HepG2 (cell line): Measurements from ENCODE around the gene TRIM66. TPM values are rescaled to one million over a fixed set of nuclear protein-coding genes. Genes with fewer than 3 reads are reported as not detected.

ENCODE experiments used
- AGO2 ChIP-seq: fragments of 200-400 bp; formaldehyde crosslinking; optimal IDR thresholded peaks from 2 replicates; pipeline ENCODE3; 2017; ENCODE audit warnings: mild to moderate bottlenecking, low read depth, low read length, moderate library complexity
- BATF2 ChIP-seq: sonication (generic); formaldehyde crosslinking; IDR thresholded peaks from 2 replicates; pipeline ENCODE4 v1.8.0; 2022; ENCODE audit warnings: mild to moderate bottlenecking, missing genetic modification reagents, moderate library complexity
- CBX5 ChIP-seq: sonication (generic); formaldehyde crosslinking; IDR thresholded peaks from 2 replicates; pipeline ENCODE4 v1.4.0; 2020; ENCODE audit warnings: missing genetic modification reagents, borderline replicate concordance
- EZH2 ChIP-seq: conservative IDR thresholded peaks from 2 replicates; pipeline ENCODE4 v1.6.1; 2012; ENCODE audit warnings: mild to moderate bottlenecking, low read depth, low read length, moderate library complexity
- KDM4B ChIP-seq: sonication (generic); formaldehyde crosslinking; IDR thresholded peaks from 2 replicates; pipeline ENCODE4 v1.4.0; 2020; ENCODE audit warnings: missing genetic modification reagents
- KMT2B ChIP-seq: IDR thresholded peaks from 2 replicates; pipeline ENCODE4 v1.6.1; 2016; ENCODE audit warnings: missing genetic modification reagents, missing compliant biosample characterization
- MLX ChIP-seq: IDR thresholded peaks from 2 replicates; pipeline ENCODE4 v1.6.1; 2016
- NFATC3 ChIP-seq: sonication (generic); formaldehyde crosslinking; IDR thresholded peaks from 2 replicates; pipeline ENCODE4 v1.5.1; 2020; ENCODE audit warnings: mild to moderate bottlenecking, missing genetic modification reagents
- RFXANK ChIP-seq: IDR thresholded peaks from 2 replicates; pipeline ENCODE4 v1.6.1; 2016
- SRSF4 ChIP-seq: fragments of 200-400 bp; formaldehyde crosslinking; IDR thresholded peaks from one replicate; pipeline ENCODE4 v1.6.1; 2018; ENCODE audit warnings: mild to moderate bottlenecking, low read depth, low read length, moderate library complexity; ENCODE audit not compliant: poor library complexity, severe bottlenecking
- STAT6 ChIP-seq: sonication (generic); formaldehyde crosslinking; IDR thresholded peaks from 2 replicates; pipeline ENCODE4 v1.4.0; 2020; ENCODE audit warnings: missing genetic modification reagents, mild to moderate bottlenecking, borderline replicate concordance
- ZBTB42 ChIP-seq: sonication (generic); formaldehyde crosslinking; IDR thresholded peaks from 2 replicates; pipeline ENCODE4 v1.5.0; 2020; ENCODE audit warnings: mild to moderate bottlenecking, missing genetic modification reagents
- ZBTB7A ChIP-seq: sonication (generic); formaldehyde crosslinking; IDR thresholded peaks from 2 replicates; pipeline ENCODE4 v1.8.0; 2022; ENCODE audit warnings: mild to moderate bottlenecking, missing genetic modification reagents
- ZBTB7B ChIP-seq: sonication (generic); formaldehyde crosslinking; IDR thresholded peaks from 2 replicates; pipeline ENCODE4 v1.4.0; 2020; ENCODE audit warnings: missing genetic modification reagents
- ZNF142 ChIP-seq: sonication (generic); formaldehyde crosslinking; IDR thresholded peaks from 2 replicates; pipeline ENCODE4 v1.4.0; 2020; ENCODE audit warnings: missing genetic modification reagents
- ZNF430 ChIP-seq: sonication (generic); formaldehyde crosslinking; IDR thresholded peaks from 2 replicates; pipeline ENCODE4 v1.9.0; 2021; ENCODE audit warnings: mild to moderate bottlenecking, missing genetic modification reagents
- ZNF691 ChIP-seq: sonication (generic); formaldehyde crosslinking; IDR thresholded peaks from 2 replicates; pipeline ENCODE4 v1.4.0; 2020; ENCODE audit warnings: missing genetic modification reagents, low read depth, mild to moderate bottlenecking, borderline replicate concordance
- polyA plus RNA-seq, 8 experiments: library from polyadenylated mRNA; depleted of rRNA in 3 of 8; stranded (reverse) in 7 of 8; unstranded in 1 of 8; fragments of >200 nt; fragmentation: Illumina TruSeq in 4 of 8; extraction: Trizol in 4 of 8; gene quantifications; 2 replicates each; pipeline versions ENCODE4 v1.2.1 to v1.2.3, GENCODE V29; 2011 to 2016; ENCODE audit warnings: low read depth in 4 of 8, missing spikeins in 1 of 8, mixed read lengths in 1 of 8; ENCODE audit not compliant: insufficient read depth in 1 of 8
- total RNA-seq, 5 experiments: library from RNA; depleted of rRNA; stranded (reverse); fragments of >200 nt; fragmentation: Illumina TruSeq; extraction: Trizol; gene quantifications; 2 replicates each; pipeline ENCODE4 v1.2.3, GENCODE V29; 2016; ENCODE audit warnings: low read depth in 1 of 5

The TRIM66 gene
- total and polyA plus RNA-seq, 2 of the 13 experiments (the other 11 are each of a cell fraction or from before 2014, with no cell fraction given): 4.9 to 6.1 TPM

- TF ChIP-seq ZBTB7A (CRISPR knock-in tag): 0 out of 2 replicates have a peak, but pooled peaks have one; percentile 59
- TF ChIP-seq SRSF4: no peak
- TF ChIP-seq MLX (CRISPR knock-in tag): 0 out of 2 replicates have a peak, but pooled peaks have one; percentile 39
- TF ChIP-seq ZNF691 (CRISPR knock-in tag): peak; percentile 38; the same call in 1 of the 2 replicates
- TF ChIP-seq CBX5 (CRISPR knock-in tag): peak; percentile 65; the same call in 1 of the 2 replicates
- peak; percentile 98 for TF ChIP-seq AGO2
- no peak for TF ChIP-seq NFATC3
- TF ChIP-seq BATF2 (CRISPR knock-in tag): 0 out of 2 replicates have a peak, but pooled peaks have one; percentile 40
- TF ChIP-seq ZBTB42 (CRISPR knock-in tag): no peak
- TF ChIP-seq ZBTB7B (CRISPR knock-in tag): 0 out of 2 replicates have a peak, but pooled peaks have one; percentile 34
- TF ChIP-seq ZNF142: peak; percentile 49; the same call in 1 of the 2 replicates
- peak; percentile 80 for TF ChIP-seq KMT2B (CRISPR knock-in tag)
- TF ChIP-seq KDM4B (CRISPR knock-in tag): no peak; the same call in 1 of the 2 replicates
- TF ChIP-seq ZNF430: peak; percentile 82; the same call in 1 of the 2 replicates
- TF ChIP-seq STAT6: no peak
- no peak for TF ChIP-seq EZH2
- TF ChIP-seq RFXANK: no peak
These were observed at the start of gene TRIM66, which contains the start of gene RPL27A (continued) for GRCh38 chr11:8682303-8683114.
